K562 (cell line): ENCODE data around the gene AGBL1. TPM values are rescaled to one million over a fixed set of nuclear protein-coding genes. Genes with fewer than 3 reads are reported as not detected.

Experiments used
- ATAC-seq: fragments of 200-7000 bp; cut with Tn5 transposase; 3 replicates; pipeline ENCODE4 v1.9.1; 2020; ENCODE audit warnings: moderate library complexity
- BruUV-seq: library from RNA; stranded (reverse); fragments of 400-500 nt; replicated peaks from 2 replicates; lab custom pipeline; 2021; lab: Mats Ljungman, UMichigan
- CTCF ChIA-PET: fragments of 300-600 bp; formaldehyde crosslinking; extraction: SDS; loops from one replicate; lab custom pipeline; 2021; ENCODE audit warnings: low intra/inter-chr PET ratio; lab: Yijun Ruan, JAX
- POLR2A ChIA-PET: fragments of 300-600, 350-650 bp; sonication (Branson Sonifier 250); formaldehyde crosslinking; extraction: SDS; loops from one replicate; lab custom pipeline; 2021; ENCODE audit warnings: antibody characterized with exemption, inconsistent platforms; lab: Yijun Ruan, JAX
- DNase-seq, 4 experiments: peaks; one replicate each; pipeline versions ENCODE4 v3.0.0 to v3.0.0-alpha.2; 2011 to 2018; ENCODE audit warnings: low spot score in 3 of 4, mixed read lengths in 3 of 4; ENCODE audit errors: extremely low read depth in 1 of 4
- FAIRE-seq: peaks from 2 replicates; lab custom pipeline; 2011; peaks lifted over from hg19 to GRCh38; lab: Jason Lieb, UNC
- H2AFZ ChIP-seq: 2 replicates; pipeline ENCODE4 v1.6.0; 2011; ENCODE audit warnings: low read depth, low read length, control low read depth, inconsistent platforms
- H3K27ac ChIP-seq: fragments of 200-600 bp; 3 replicates; pipeline ENCODE4 v1.8.0; 2011; ENCODE audit warnings: low read depth, mild to moderate bottlenecking, control low read depth, inconsistent platforms, low read length, moderate library complexity, mixed read lengths; ENCODE audit errors: extremely low read depth
- H3K27me3 ChIP-seq, 2 experiments: fragments of 300-600 bp in 1 of 2; 2 replicates in 1 of 2; 3 replicates in 1 of 2; pipeline versions ENCODE4 v1.6.0 to v1.8.0; 2011; ENCODE audit warnings: inconsistent platforms in 2 of 2, low read length in 2 of 2, mild to moderate bottlenecking in 1 of 2, mixed read lengths in 1 of 2, moderate library complexity in 1 of 2; ENCODE audit not compliant: control insufficient read depth in 2 of 2, insufficient read depth in 2 of 2
- H3K36me3 ChIP-seq: fragments of 300-600 bp; 3 replicates; pipeline ENCODE4 v1.8.0; 2011; ENCODE audit warnings: mild to moderate bottlenecking, low read length, inconsistent platforms; ENCODE audit not compliant: control insufficient read depth, insufficient read depth
- H3K4me1 ChIP-seq, 2 experiments: fragments of 200-600 bp in 1 of 2; replicated peaks in 1 of 2; 2 replicates in 1 of 2; 3 replicates in 1 of 2; pipeline versions ENCODE4 v1.5.1 to v1.8.0; 2011; ENCODE audit warnings: inconsistent platforms in 2 of 2, low read length in 2 of 2, mild to moderate bottlenecking in 1 of 2, mixed read lengths in 1 of 2, moderate library complexity in 1 of 2; ENCODE audit not compliant: control insufficient read depth in 2 of 2, insufficient read depth in 2 of 2
- H3K4me2 ChIP-seq: 2 replicates; pipeline ENCODE4 v1.6.1; 2011; ENCODE audit warnings: low read length, control low read depth, inconsistent platforms, mixed read lengths; ENCODE audit not compliant: insufficient read depth
- H3K4me3 ChIP-seq: fragments of 200-600 bp; sonication (generic), shearing (Covaris generic); 2 replicates; pipeline ENCODE4 v1.5.1; 2016; ENCODE audit warnings: control low read depth, inconsistent platforms
- H3K79me2 ChIP-seq: fragments of 200-600 bp; 3 replicates; pipeline ENCODE4 v1.8.0; 2011; ENCODE audit warnings: low read length, inconsistent platforms; ENCODE audit not compliant: control insufficient read depth, insufficient read depth
- H3K9ac ChIP-seq, 2 experiments: 2 replicates each; pipeline versions ENCODE4 v1.6.0 to v1.6.1; 2011; ENCODE audit warnings: low read depth in 2 of 2, low read length in 2 of 2, control low read depth in 1 of 2, inconsistent platforms in 1 of 2, mild to moderate bottlenecking in 1 of 2, mixed read lengths in 1 of 2; ENCODE audit not compliant: insufficient read depth in 1 of 2
- H3K9me1 ChIP-seq: one replicate; pipeline ENCODE4 v1.6.0; 2011; ENCODE audit warnings: inconsistent platforms, mild to moderate bottlenecking, low read length, moderate library complexity; ENCODE audit not compliant: control insufficient read depth, insufficient read depth
- H3K9me3 ChIP-seq: replicated peaks from 2 replicates; pipeline ENCODE4 v1.5.1; 2011; ENCODE audit warnings: low read depth, low read length, inconsistent platforms; ENCODE audit not compliant: control insufficient read depth, insufficient read depth
- H4K20me1 ChIP-seq: replicated peaks from 2 replicates; pipeline ENCODE4 v1.6.1; 2011; ENCODE audit warnings: low read length, inconsistent platforms, mixed read lengths; ENCODE audit not compliant: control insufficient read depth, insufficient read depth
- AFF4 ChIP-seq: sonication (generic); formaldehyde crosslinking; IDR thresholded peaks from 2 replicates; pipeline ENCODE4 v1.8.0; 2023; ENCODE audit warnings: mild to moderate bottlenecking, missing genetic modification reagents
- BDP1 ChIP-seq: IDR thresholded peaks from 3 replicates; pipeline ENCODE4 v1.6.1; 2011; ENCODE audit not compliant: insufficient read length, insufficient read depth
- BHLHE40 ChIP-seq: IDR thresholded peaks from 2 replicates; pipeline ENCODE4 v1.6.1; 2011; ENCODE audit warnings: low read length, improper control_type of control experiment
- DPF2 ChIP-seq: fragments of 450-650 bp; IDR thresholded peaks from 2 replicates; pipeline ENCODE4 v1.6.1; 2016
- GTF2E2 ChIP-seq: fragments of 200-800 bp; sonication (Bioruptor generic); IDR thresholded peaks from 2 replicates; pipeline ENCODE4 v1.6.1; 2016; ENCODE audit warnings: missing genetic modification characterization, missing compliant biosample characterization
- HSF4 ChIP-seq: fragments of 250-450 bp; sonication (Bioruptor Pico); IDR thresholded peaks from 2 replicates; pipeline ENCODE4 v2.1.2; 2022; ENCODE audit warnings: mild to moderate bottlenecking, moderate library complexity, borderline replicate concordance
- KLF16 ChIP-seq: IDR thresholded peaks from 2 replicates; pipeline ENCODE4 v1.6.1; 2016; ENCODE audit warnings: antibody characterized with exemption
- MTF1 ChIP-seq: fragments of 250-450 bp; sonication (Bioruptor Pico); IDR thresholded peaks from 2 replicates; pipeline ENCODE4 v1.9.0; 2021; ENCODE audit warnings: moderate library complexity, mild to moderate bottlenecking, inconsistent platforms, borderline replicate concordance
- NFIX ChIP-seq: fragments of 250-450 bp; sonication (Bioruptor Pico); IDR thresholded peaks from 2 replicates; pipeline ENCODE4 v1.4.0; 2020; ENCODE audit warnings: low read depth, mild to moderate bottlenecking, moderate library complexity
- RBM22 ChIP-seq: fragments of 200-400 bp; formaldehyde crosslinking; IDR thresholded peaks from 2 replicates; pipeline ENCODE4 v1.6.1; 2018; ENCODE audit warnings: low read length, low read depth; ENCODE audit not compliant: poor library complexity, severe bottlenecking
- SIN3B ChIP-seq: fragments of 450-650 bp; IDR thresholded peaks from 2 replicates; pipeline ENCODE4 v1.6.1; 2017; ENCODE audit warnings: low read depth, mild to moderate bottlenecking, moderate library complexity
- SNIP1 ChIP-seq: fragments of 450-650 bp; IDR thresholded peaks from 2 replicates; pipeline ENCODE4 v1.7.1; 2017; ENCODE audit warnings: low read depth, mild to moderate bottlenecking
- SUPT5H ChIP-seq: fragments of 450-650 bp; IDR thresholded peaks from 2 replicates; pipeline ENCODE4 v1.6.1; 2016
- TAF1 ChIP-seq: IDR thresholded peaks from 2 replicates; pipeline ENCODE4 v1.6.1; 2011; ENCODE audit warnings: mild to moderate bottlenecking, low read length, moderate library complexity; ENCODE audit not compliant: insufficient read depth, control insufficient read depth, severe bottlenecking; ENCODE audit errors: extremely low read depth
- TFAP4 ChIP-seq: sonication (generic); formaldehyde crosslinking; IDR thresholded peaks from 2 replicates; pipeline ENCODE4 v1.8.0; 2022; ENCODE audit warnings: missing genetic modification reagents, mild to moderate bottlenecking, moderate library complexity, borderline replicate concordance
- WGBS: fragments of 100-300 bp; shearing (Covaris generic); methylation state at CpG from one replicate; pipeline ENCODE4 v1.1.6; 2016; ENCODE audit warnings: low coverage, mixed read lengths; ENCODE audit not compliant: insufficient coverage; ENCODE audit errors: missing lambda C conversion rate; 5-methylcytosine and 5-hydroxymethylcytosine counted together
- in situ Hi-C: fragments of 300-500 bp; cut with MboI; formaldehyde crosslinking; loops from 4 replicates; pipeline ENCODE4 v1.15.0; 2018; ENCODE audit warnings: inconsistent platforms, mixed read lengths
- intact Hi-C: fragments of 100-400 bp; cut with micrococcal nuclease; formaldehyde crosslinking; loops from 2 replicates; pipeline ENCODE4 v1.14.2; 2022
- polyA plus RNA-seq, 8 experiments: library from polyadenylated mRNA; depleted of rRNA in 4 of 8; stranded (reverse) in 5 of 8; unstranded in 3 of 8; fragments of >200 nt; fragmentation: Nextera tagmentation in 2 of 8; fragmentation: Illumina TruSeq in 1 of 8; extraction: Ambion mirVana in 2 of 8; extraction: Trizol in 1 of 8; gene quantifications; 2 replicates each; pipeline versions ENCODE4 v1.2.1 to v1.2.3, GENCODE V29; 2011 to 2014; ENCODE audit warnings: inconsistent platforms in 1 of 8, missing spikeins in 1 of 8
- total RNA-seq, 7 experiments: library from RNA; depleted of rRNA in 6 of 7; stranded (reverse); fragments of >200 nt in 6 of 7; fragmentation: Illumina TruSeq in 2 of 7; extraction: Trizol in 2 of 7; gene quantifications; 2 replicates each; pipeline versions ENCODE4 v1.2.1 to v1.2.3, GENCODE V29; 2011 to 2021; ENCODE audit warnings: low replicate concordance in 1 of 7

The AGBL1 gene
- total and polyA plus RNA-seq, 9 of the 15 experiments (the other 6 are each of a cell fraction or from before 2014, with no cell fraction given): not detected

GRCh38 chr15:87034886-87035285 lies 955.2 kb downstream of the AGBL1 start:
- 62% methylated on average over 16 of the region's 16 CpGs for WGBS

GRCh38 chr15:87038404-87038803 lies 958.7 kb downstream of the AGBL1 start:
- no peak for DNase-seq
- FAIRE-seq: no peak
- Histone ChIP-seq H3K27ac (no peak overlapping the region), H4K20me1 (no peaks in the 10 kb centered on the region), H3K79me2 (no peaks in the 10 kb centered on the region), H3K27me3 (no peaks in the 10 kb centered on the region), H3K4me2 (no peak overlapping the region), H3K36me3 (no peaks in the 10 kb centered on the region), H3K9me1 (no peaks in the 10 kb centered on the region), H3K4me1 (no peaks in the 10 kb centered on the region), H3K4me3 (no peak overlapping the region), H3K9me3 (no peaks in the 10 kb centered on the region; the same call in none of the 2 replicates), H3K9ac (no peak overlapping the region), H2AFZ (no peak overlapping the region)
- POLR2A ChIA-PET: no interaction called here
- no peak for ATAC-seq
- CTCF ChIA-PET: no interaction called here
- intact Hi-C loops (no loop called here), in situ Hi-C loops (no loop called here)
- no TSS peak for BruUV-seq
- WGBS: 0% methylated on average over 3 of the region's 3 CpGs
- no peak for TF ChIP-seq TAF1
- TF ChIP-seq RBM22: no peak
- no peak for TF ChIP-seq DPF2
- TF ChIP-seq SNIP1: no peak
- TF ChIP-seq HSF4: no peak
- TF ChIP-seq SIN3B: no peak
- no peak for TF ChIP-seq GTF2E2 (tag)
- no peak for TF ChIP-seq AFF4
- TF ChIP-seq KLF16: no peak
- no peak for TF ChIP-seq TFAP4 (CRISPR knock-in tag)
- no peak for TF ChIP-seq BDP1

More at GRCh38 chr15:87034886-87035285, 955.2 kb downstream of the AGBL1 start:
- in situ Hi-C loops (no loop called here), intact Hi-C loops (no loop called here)
- Histone ChIP-seq H3K27ac (no peak overlapping the region), H3K79me2 (no peaks in the 10 kb centered on the region), H2AFZ (no peak overlapping the region), H3K4me1 (no peaks in the 10 kb centered on the region), H3K9ac (no peak overlapping the region), H3K27me3 (no peaks in the 10 kb centered on the region), H4K20me1 (no peaks in the 10 kb centered on the region), H3K9me1 (no peaks in the 10 kb centered on the region), H3K4me3 (no peak overlapping the region), H3K36me3 (no peaks in the 10 kb centered on the region), H3K9me3 (no peaks in the 10 kb centered on the region; the same call in none of the 2 replicates), H3K4me2 (no peak overlapping the region)
- DNase-seq (no peak), FAIRE-seq (no peak), ATAC-seq (no peak)
- CTCF ChIA-PET: no interaction called here
- TF ChIP-seq BHLHE40 (no peak), SUPT5H (no peak), MTF1 (CRISPR knock-in tag) (peak; percentile 55; the same call in 1 of the 2 replicates), NFIX (CRISPR knock-in tag) (peak; percentile 61)
- POLR2A ChIA-PET: no interaction called here
- no TSS peak for BruUV-seq
